Mucosa of descending colon (tissue), 3 donors: ENCODE data around the gene CNOT6L. TPM values are rescaled to one million over a fixed set of nuclear protein-coding genes. Genes with fewer than 3 reads are reported as not detected.

Experiments
- ATAC-seq: fragments of 200-7000 bp; cut with Tn5 transposase; one replicate; pipeline ENCODE4 v1.9.1; 2020; ENCODE audit warnings: mild to moderate bottlenecking, moderate library complexity
- DNase-seq, 3 donors: peaks; one replicate each; pipeline ENCODE4 v3.0.0-alpha.2; 2020
- H3K36me3 ChIP-seq: fragments of 200-600 bp; one replicate; pipeline ENCODE4 v1.8.0; 2021; ENCODE audit warnings: low read depth, mild to moderate bottlenecking
- H3K4me1 ChIP-seq: fragments of 200-600 bp; one replicate; pipeline ENCODE4 v1.8.0; 2021; ENCODE audit warnings: low read depth, mild to moderate bottlenecking
- H3K4me3 ChIP-seq: fragments of 200-600 bp; one replicate; pipeline ENCODE4 v1.8.0; 2021; ENCODE audit warnings: mild to moderate bottlenecking
- H3K9me3 ChIP-seq: fragments of 200-600 bp; one replicate; pipeline ENCODE4 v1.8.0; 2021; ENCODE audit warnings: mild to moderate bottlenecking
- CTCF ChIP-seq: fragments of 200-600 bp; IDR thresholded peaks from one replicate; pipeline ENCODE4 v1.8.0; 2022; ENCODE audit warnings: antibody characterized with exemption, mild to moderate bottlenecking
- intact Hi-C, 2 donors: fragments of 100-400 bp; cut with DNase I in 1 of 2; cut with micrococcal nuclease in 1 of 2; formaldehyde crosslinking; loops; one replicate each; pipeline versions ENCODE4 v1.11.0 to v1.11.1; 2022; cut with DNase I, micrococcal nuclease
- total RNA-seq, 3 donors: library from RNA; stranded (reverse); fragmentation: NEBNext Ultra II Directional in 2 of 3; extraction: Animal tissue kit (Norgen Biotek cat#: 25700) in 2 of 3; gene quantifications; one replicate each; pipeline versions ENCODE4 v1.2.1 to v1.2.4, GENCODE V29; 2021 to 2023
- donor health status: DM: no; HTN: no; CAD: no; lungs with moderate emphysema.
- donor health status: DM: no; HTN: no; CAD: no.
- donor health status: DM: no; HTN: yes; CAD: no.

Gene CNOT6L
- total RNA-seq, 3 donors from 2014 or later: 38.5 to 51.0 (median 42.7) TPM

GRCh38 chr4:77815636-77816035, 3.5 kb downstream of the CNOT6L start:
- Histone ChIP-seq H3K4me3 (no peak overlapping the region), H3K9me3 (no peaks in the 10 kb centered on the region), H3K36me3 (no peaks in the 10 kb centered on the region), H3K4me1 (peaks cover 24% of the 10 kb centered on the region)
- no peak for TF ChIP-seq CTCF
- ATAC-seq (no peak), DNase-seq (no peak)
- intact Hi-C loops: no loop called here

- H3K9me3 ChIP-seq: no peaks in the 10 kb centered on the region
- no peak for DNase-seq
- no peak for ATAC-seq
- no peaks in the 10 kb centered on the region for H3K4me1 ChIP-seq
- TF ChIP-seq CTCF: no peak
- no peaks in the 10 kb centered on the region for H3K36me3 ChIP-seq
- intact Hi-C loops: no loop called here
- no peak overlapping the region for H3K4me3 ChIP-seq
Observed at GRCh38 chr4:77805840-77806239, 13.3 kb downstream of the CNOT6L start.

- ATAC-seq: no peak
- Histone ChIP-seq H3K9me3 (no peaks in the 10 kb centered on the region), H3K4me3 (no peak overlapping the region), H3K36me3 (no peaks in the 10 kb centered on the region), H3K4me1 (no peaks in the 10 kb centered on the region)
- TF ChIP-seq CTCF: no peak
- intact Hi-C loops: no loop called here
- DNase-seq: no peak
Observed at GRCh38 chr4:77804471-77804870, 14.7 kb downstream of the CNOT6L start.

- Histone ChIP-seq H3K9me3 (no peaks in the 10 kb centered on the region), H3K4me3 (no peak overlapping the region), H3K36me3 (no peaks in the 10 kb centered on the region), H3K4me1 (no peaks in the 10 kb centered on the region)
- ATAC-seq (no peak), DNase-seq (no peak)
- no peak for TF ChIP-seq CTCF
- intact Hi-C loops: no loop called here
Observed at GRCh38 chr4:77802402-77802801, 16.8 kb downstream of the CNOT6L start.

GRCh38 chr4:77801260-77801608, 17.9 kb downstream of the CNOT6L start:
- intact Hi-C loops: no loop called here
- ATAC-seq (peak; percentile 40), DNase-seq (no peak)
- Histone ChIP-seq H3K4me3 (no peak overlapping the region), H3K36me3 (no peaks in the 10 kb centered on the region), H3K9me3 (no peaks in the 10 kb centered on the region), H3K4me1 (no peaks in the 10 kb centered on the region)
- TF ChIP-seq CTCF: no peak
